AG10803 (cell line): Measurements from ENCODE around the gene C4BPA.

Experiments used
- DNase-seq: peaks from one replicate; pipeline ENCODE4 v3.0.0; 2010; ENCODE audit warnings: low read depth
- H3K4me3 ChIP-seq: 2 replicates; pipeline ENCODE4 v1.5.1; 2011; ENCODE audit warnings: mild to moderate bottlenecking, low read length, control low read depth
- TF ChIP-seq, protein P1 (sequence below): conservative IDR thresholded peaks from 2 replicates; pipeline ENCODE4 v1.5.1; 2011; ENCODE audit warnings: mild to moderate bottlenecking, low read length, control low read depth, inconsistent platforms

Gene C4BPA

GRCh38 chr1:207130252-207131036 lies 26.4 kb downstream of the C4BPA start:
- TF ChIP-seq, protein P1, sequence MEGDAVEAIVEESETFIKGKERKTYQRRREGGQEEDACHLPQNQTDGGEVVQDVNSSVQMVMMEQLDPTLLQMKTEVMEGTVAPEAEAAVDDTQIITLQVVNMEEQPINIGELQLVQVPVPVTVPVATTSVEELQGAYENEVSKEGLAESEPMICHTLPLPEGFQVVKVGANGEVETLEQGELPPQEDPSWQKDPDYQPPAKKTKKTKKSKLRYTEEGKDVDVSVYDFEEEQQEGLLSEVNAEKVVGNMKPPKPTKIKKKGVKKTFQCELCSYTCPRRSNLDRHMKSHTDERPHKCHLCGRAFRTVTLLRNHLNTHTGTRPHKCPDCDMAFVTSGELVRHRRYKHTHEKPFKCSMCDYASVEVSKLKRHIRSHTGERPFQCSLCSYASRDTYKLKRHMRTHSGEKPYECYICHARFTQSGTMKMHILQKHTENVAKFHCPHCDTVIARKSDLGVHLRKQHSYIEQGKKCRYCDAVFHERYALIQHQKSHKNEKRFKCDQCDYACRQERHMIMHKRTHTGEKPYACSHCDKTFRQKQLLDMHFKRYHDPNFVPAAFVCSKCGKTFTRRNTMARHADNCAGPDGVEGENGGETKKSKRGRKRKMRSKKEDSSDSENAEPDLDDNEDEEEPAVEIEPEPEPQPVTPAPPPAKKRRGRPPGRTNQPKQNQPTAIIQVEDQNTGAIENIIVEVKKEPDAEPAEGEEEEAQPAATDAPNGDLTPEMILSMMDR = no peak
- DNase-seq = no peak

DNA sequence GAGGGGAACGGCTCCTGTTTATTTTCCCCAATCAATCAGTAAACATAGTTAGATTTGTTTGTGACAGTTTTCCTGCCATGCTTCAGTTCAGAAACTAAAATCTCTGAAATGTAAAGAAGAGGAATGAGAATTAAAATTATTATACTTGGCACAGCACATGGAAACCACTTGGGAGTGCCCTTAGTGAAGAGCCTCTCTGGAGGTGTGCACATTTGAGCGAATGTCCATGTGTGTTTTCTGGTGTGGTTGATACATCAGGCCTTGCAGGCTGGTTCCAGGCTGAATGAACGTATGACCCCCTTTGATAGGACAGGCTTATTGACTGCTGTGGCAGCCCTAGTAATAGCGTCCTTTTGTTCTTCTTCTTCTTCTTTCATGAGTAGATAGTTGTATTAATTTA lies 27.1 kb downstream of the C4BPA start:
- TF ChIP-seq, protein P1 = no peak
- no peak for DNase-seq
- no peak overlapping the region for H3K4me3 ChIP-seq

More at GRCh38 chr1:207130252-207131036, 26.4 kb downstream of the C4BPA start:
- H3K4me3 ChIP-seq = no peak overlapping the region

GRCh38 chr1:207134581-207134980 lies 30.5 kb downstream of the C4BPA start:
- H3K4me3 ChIP-seq = no peak overlapping the region
- TF ChIP-seq, protein P1 = no peak
- DNase-seq = no peak

DNA sequence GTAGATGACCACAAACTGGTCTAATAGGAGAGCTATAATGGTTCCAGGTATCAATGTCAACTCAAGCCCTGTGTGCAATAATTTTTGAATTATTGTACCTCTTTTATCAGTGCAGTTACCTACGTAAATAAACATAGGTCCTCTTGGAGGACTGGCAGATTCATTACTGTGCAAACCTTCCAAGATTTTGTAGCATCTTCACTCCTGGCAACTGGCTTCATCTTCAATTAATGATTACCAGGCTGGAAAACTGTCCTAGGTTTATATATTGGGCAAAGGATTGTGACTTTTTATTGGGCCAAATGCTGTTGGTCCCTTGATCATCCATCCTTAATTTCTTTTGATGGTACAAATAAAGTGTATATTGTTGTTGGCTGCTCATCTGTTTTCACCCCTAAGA lies 35.6 kb downstream of the C4BPA start:
- no peak overlapping the region for H3K4me3 ChIP-seq
- DNase-seq = no peak
- TF ChIP-seq, protein P1 = no peak

- H3K4me3 ChIP-seq = no peak overlapping the region
- no peak for DNase-seq
Observed at GRCh38 chr1:207140536-207140935, 36.5 kb downstream of the C4BPA start.

DNA sequence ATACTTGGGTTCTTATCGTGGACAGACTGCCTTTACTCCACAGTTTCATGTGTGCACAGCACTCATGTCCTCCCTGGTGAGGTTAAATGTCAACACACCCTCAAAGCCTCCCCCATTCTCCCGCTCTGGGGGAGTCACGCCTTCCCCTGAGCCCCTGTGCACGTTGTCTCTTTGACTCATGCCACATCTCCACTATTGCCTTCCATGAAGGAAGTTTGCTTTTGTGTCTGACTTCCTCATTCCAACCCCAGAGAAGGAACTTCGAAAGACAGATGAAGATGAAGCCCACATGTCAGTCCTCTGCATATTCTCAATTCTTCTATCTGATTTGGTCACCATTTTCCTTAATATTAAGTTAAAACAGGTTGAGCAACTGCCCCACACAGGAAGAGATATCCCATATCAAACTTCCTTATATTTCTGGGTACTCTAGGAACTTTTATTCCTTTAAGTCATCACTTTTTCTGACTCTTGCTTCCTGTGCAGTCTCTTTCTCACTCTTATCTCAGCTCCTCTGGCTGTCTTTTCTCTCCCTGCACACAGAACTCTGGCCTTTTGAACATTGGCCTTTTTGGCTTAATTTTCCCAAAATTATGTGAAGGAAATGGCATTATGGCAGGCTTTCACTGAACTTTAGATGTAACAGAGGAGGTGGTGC lies 41.5 kb downstream of the C4BPA start:
- H3K4me3 ChIP-seq = no peak overlapping the region
- TF ChIP-seq, protein P1 = no peak

More at GRCh38 chr1:207140536-207140935, 36.5 kb downstream of the C4BPA start:
- TF ChIP-seq, protein P1 = no peak

DNA sequence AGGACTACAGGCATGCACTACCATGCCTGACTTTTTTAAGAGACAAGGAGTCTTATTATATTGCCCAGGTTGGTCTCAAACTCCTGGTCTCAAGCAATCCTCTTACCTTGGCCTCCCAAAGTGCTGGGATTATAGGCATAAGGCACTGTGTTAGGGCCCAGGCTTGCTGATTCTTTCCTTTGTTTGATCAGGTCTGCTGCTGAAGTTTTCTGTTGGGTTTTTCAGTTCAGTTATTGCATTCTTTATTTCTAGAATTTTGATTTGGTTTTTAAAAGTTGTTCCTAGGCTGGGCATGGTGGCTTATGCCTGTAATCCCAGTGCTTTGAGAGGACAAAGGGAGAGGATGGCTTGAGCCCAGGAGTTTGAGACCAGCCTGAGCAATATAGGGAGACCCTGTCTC lies 47.9 kb downstream of the C4BPA start:
- TF ChIP-seq, protein P1 = no peak
- no peak overlapping the region for H3K4me3 ChIP-seq
- no peak for DNase-seq

More for the DNA sequence above, 41.5 kb downstream of the C4BPA start:
- no peak for DNase-seq
